Osteoblast (primary cell): Measurements from ENCODE around the gene GPR143. TPM values are rescaled to one million over a fixed set of nuclear protein-coding genes. Genes with fewer than 3 reads are reported as not detected.

Experiments
- DNase-seq: peaks from one replicate; pipeline ENCODE4 v3.0.0; 2011; ENCODE audit warnings: low spot score, mixed read lengths; ENCODE audit not compliant: insufficient read length; ENCODE audit errors: missing footprints
- H2AFZ ChIP-seq: 2 replicates; pipeline ENCODE4 v1.6.0; 2011; ENCODE audit warnings: mild to moderate bottlenecking, low read length
- H3K27ac ChIP-seq: 2 replicates; pipeline ENCODE4 v1.5.1; 2011; ENCODE audit warnings: mild to moderate bottlenecking, low read depth, low read length, moderate library complexity
- H3K27me3 ChIP-seq: 2 replicates; pipeline ENCODE4 v1.6.0; 2012; ENCODE audit warnings: mild to moderate bottlenecking, control low read depth, inconsistent platforms, low read length, moderate library complexity; ENCODE audit not compliant: insufficient read depth
- H3K36me3 ChIP-seq: 2 replicates; pipeline ENCODE4 v1.5.1; 2011; ENCODE audit warnings: mild to moderate bottlenecking, low read length, control low read depth, moderate library complexity; ENCODE audit not compliant: insufficient read depth
- H3K4me1 ChIP-seq: 2 replicates; pipeline ENCODE4 v1.5.1; 2011; ENCODE audit warnings: mild to moderate bottlenecking, low read length, control low read depth, moderate library complexity; ENCODE audit not compliant: insufficient read depth
- H3K4me2 ChIP-seq: 2 replicates; pipeline ENCODE4 v1.6.0; 2011; ENCODE audit warnings: mild to moderate bottlenecking, low read length; ENCODE audit not compliant: insufficient read depth
- H3K4me3 ChIP-seq: fragments of 200-600 bp; sonication (generic); 3 replicates; pipeline ENCODE4 v1.5.1; 2012; ENCODE audit warnings: mild to moderate bottlenecking, low read length, inconsistent platforms; ENCODE audit not compliant: insufficient read depth
- H3K79me2 ChIP-seq: 2 replicates; pipeline ENCODE4 v1.6.0; 2012; ENCODE audit warnings: mild to moderate bottlenecking, low read length, control low read depth, inconsistent platforms; ENCODE audit not compliant: insufficient read depth
- H3K9me3 ChIP-seq: 2 replicates; pipeline ENCODE4 v1.5.1; 2011; ENCODE audit warnings: low read depth, low read length, control low read depth
- H4K20me1 ChIP-seq: 2 replicates; pipeline ENCODE4 v1.6.0; 2012; ENCODE audit warnings: mild to moderate bottlenecking, low read length, control low read depth; ENCODE audit not compliant: insufficient read depth
- CTCF ChIP-seq: IDR thresholded peaks from 2 replicates; pipeline ENCODE4 v1.5.1; 2011; ENCODE audit warnings: mild to moderate bottlenecking, low read depth, low read length, moderate library complexity; ENCODE audit errors: extremely low read depth
- total RNA-seq: library from RNA; depleted of rRNA; stranded (reverse); fragments of >200 nt; gene quantifications from 2 replicates; pipeline ENCODE4 v1.2.3, GENCODE V29; 2012

Gene GPR143
- total RNA-seq, 1 donor, result not detected

GRCh38 chrX:9739130-9739529, 26.5 kb downstream of the GPR143 start:
- no peaks in the 10 kb centered on the region for H3K79me2 ChIP-seq
- H2AFZ ChIP-seq, result no peak overlapping the region
- H3K9me3 ChIP-seq, result no peaks in the 10 kb centered on the region
- no peaks in the 10 kb centered on the region for H3K27me3 ChIP-seq
- H3K36me3 ChIP-seq, result no peaks in the 10 kb centered on the region
- no peaks in the 10 kb centered on the region for H4K20me1 ChIP-seq
- TF ChIP-seq CTCF, result no peak
- no peak overlapping the region for H3K27ac ChIP-seq
- no peaks in the 10 kb centered on the region for H3K4me1 ChIP-seq
- DNase-seq, result no peak
- no peak overlapping the region for H3K4me2 ChIP-seq
- no peak overlapping the region for H3K4me3 ChIP-seq

- TF ChIP-seq CTCF, result no peak
- H2AFZ ChIP-seq, result no peak overlapping the region
- DNase-seq, result no peak
These were observed 27.5 kb downstream of the GPR143 start for GRCh38 chrX:9738151-9738550.

GRCh38 chrX:9737363-9737762, 28.3 kb downstream of the GPR143 start:
- TF ChIP-seq CTCF, result no peak
- no peak overlapping the region for H2AFZ ChIP-seq
- H3K9me3 ChIP-seq, result peaks cover 4% of the 10 kb centered on the region
- no peaks in the 10 kb centered on the region for H3K79me2 ChIP-seq
- no peaks in the 10 kb centered on the region for H3K27me3 ChIP-seq
- no peaks in the 10 kb centered on the region for H3K36me3 ChIP-seq
- no peak for DNase-seq
- no peak overlapping the region for H3K27ac ChIP-seq
- no peaks in the 10 kb centered on the region for H4K20me1 ChIP-seq
- no peaks in the 10 kb centered on the region for H3K4me1 ChIP-seq
- no peak overlapping the region for H3K4me2 ChIP-seq
- H3K4me3 ChIP-seq, result no peak overlapping the region

More at GRCh38 chrX:9738151-9738550, 27.5 kb downstream of the GPR143 start:
- Histone ChIP-seq H3K4me2 (no peak overlapping the region), H3K36me3 (no peaks in the 10 kb centered on the region), H3K27ac (no peak overlapping the region), H3K79me2 (no peaks in the 10 kb centered on the region), H3K9me3 (peaks cover 3% of the 10 kb centered on the region), H3K27me3 (no peaks in the 10 kb centered on the region), H4K20me1 (no peaks in the 10 kb centered on the region), H3K4me1 (no peaks in the 10 kb centered on the region), H3K4me3 (no peak overlapping the region)

- DNase-seq, result no peak
- Histone ChIP-seq H3K79me2 (no peaks in the 10 kb centered on the region), H3K4me2 (no peak overlapping the region), H3K27me3 (no peaks in the 10 kb centered on the region), H3K4me1 (no peaks in the 10 kb centered on the region), H3K27ac (no peak overlapping the region), H2AFZ (no peak overlapping the region), H3K9me3 (peaks cover 4% of the 10 kb centered on the region), H4K20me1 (no peaks in the 10 kb centered on the region), H3K4me3 (no peak overlapping the region), H3K36me3 (no peaks in the 10 kb centered on the region)
- no peak for TF ChIP-seq CTCF
These were observed 34.9 kb downstream of the GPR143 start for GRCh38 chrX:9730752-9731151.
